Measurements from ENCODE around the gene EIF3B. TPM values are rescaled to one million over a fixed set of nuclear protein-coding genes. Genes with fewer than 3 reads are reported as not detected.

Gene EIF3B
- total and polyA plus RNA-seq, 12 donors = 48.6 to 102 (median 68.2) TPM

DNA sequence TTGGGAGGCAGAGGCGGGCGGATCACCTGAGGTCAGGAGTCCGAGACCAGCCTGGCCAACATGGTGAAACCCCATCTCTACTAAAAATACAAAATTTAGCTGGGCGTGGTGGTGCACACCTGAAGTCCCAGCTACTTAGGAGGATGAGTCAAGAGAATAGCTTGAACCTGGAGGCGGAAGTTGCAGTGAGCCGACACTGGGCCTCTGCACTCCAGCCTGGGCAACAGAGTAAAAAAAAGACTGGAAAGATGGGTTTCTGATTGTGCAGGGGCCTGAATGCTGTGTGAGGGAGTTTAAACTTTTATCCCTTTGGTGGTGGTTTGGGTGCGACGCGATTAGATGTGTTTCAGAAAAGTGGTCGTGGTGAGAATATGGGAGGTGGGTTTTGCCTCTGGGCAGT, 50.6 kb downstream of the EIF3B start:
- intact Hi-C loops (cut with DNase I) = no loop called here
- TF ChIP-seq, protein P1, sequence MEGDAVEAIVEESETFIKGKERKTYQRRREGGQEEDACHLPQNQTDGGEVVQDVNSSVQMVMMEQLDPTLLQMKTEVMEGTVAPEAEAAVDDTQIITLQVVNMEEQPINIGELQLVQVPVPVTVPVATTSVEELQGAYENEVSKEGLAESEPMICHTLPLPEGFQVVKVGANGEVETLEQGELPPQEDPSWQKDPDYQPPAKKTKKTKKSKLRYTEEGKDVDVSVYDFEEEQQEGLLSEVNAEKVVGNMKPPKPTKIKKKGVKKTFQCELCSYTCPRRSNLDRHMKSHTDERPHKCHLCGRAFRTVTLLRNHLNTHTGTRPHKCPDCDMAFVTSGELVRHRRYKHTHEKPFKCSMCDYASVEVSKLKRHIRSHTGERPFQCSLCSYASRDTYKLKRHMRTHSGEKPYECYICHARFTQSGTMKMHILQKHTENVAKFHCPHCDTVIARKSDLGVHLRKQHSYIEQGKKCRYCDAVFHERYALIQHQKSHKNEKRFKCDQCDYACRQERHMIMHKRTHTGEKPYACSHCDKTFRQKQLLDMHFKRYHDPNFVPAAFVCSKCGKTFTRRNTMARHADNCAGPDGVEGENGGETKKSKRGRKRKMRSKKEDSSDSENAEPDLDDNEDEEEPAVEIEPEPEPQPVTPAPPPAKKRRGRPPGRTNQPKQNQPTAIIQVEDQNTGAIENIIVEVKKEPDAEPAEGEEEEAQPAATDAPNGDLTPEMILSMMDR (IDR thresholded peaks at IDR 0.05) = no peak
- Histone ChIP-seq H3K27me3 (no peaks in the 10 kb centered on the region), H3K27ac (peak overlapping the region in 2 of 10 donors; percentile 87 to 89), H3K36me3 (no peaks in the 10 kb centered on the region), H3K9me3 (no peaks in the 10 kb centered on the region), H3K4me1 (peaks cover 2 to 83% (median 56%) of the 10 kb centered on the region in 9 donors), H3K4me3 (peak overlapping the region in 6 of 10 donors; percentile 92 to 98 (median 98))
- ATAC-seq (no peak), DNase-seq (no peak)
- 93 to 98% methylated on average over 10 of the region's 10 CpGs for WGBS, 2 donors

DNA sequence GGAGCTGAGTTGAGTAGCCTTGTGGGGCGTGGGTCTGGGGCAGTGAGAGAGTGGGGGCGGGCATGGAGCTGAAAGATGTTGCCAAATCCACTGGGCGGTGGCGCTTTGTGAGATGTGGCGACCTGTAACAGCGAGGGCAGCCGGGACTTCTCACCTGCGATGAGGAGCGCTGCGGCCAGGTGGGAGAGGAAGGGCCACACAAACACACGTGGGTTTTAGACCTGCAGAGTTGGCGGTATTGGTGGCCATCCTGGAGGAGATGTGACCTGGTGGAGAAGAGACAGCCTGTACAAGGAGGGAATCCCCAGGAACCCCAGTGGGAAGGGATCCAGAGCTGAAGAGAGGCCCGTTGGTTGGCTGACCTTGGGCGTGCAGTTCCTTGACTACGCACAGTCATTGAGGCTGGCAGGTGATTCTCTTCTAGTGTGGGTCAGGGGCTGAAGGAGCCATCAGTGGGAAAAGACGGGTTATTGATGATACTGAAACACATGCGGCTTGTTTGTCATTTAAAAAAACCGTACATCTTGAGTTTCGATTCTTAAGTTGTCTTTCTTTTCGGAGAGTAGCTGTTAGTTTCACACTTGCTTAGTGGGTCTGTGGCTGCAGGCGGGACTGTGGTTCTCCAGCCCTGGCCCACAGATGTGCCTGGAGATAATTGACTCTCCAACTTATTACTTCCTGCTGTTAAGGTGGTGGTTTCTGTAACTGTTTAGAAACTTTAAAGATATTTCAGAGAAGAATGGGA, 51.1 kb downstream of the EIF3B start:
- no peak for ATAC-seq
- no peaks in the 10 kb centered on the region for H3K9me3 ChIP-seq
- peak overlapping the region in 4 of 10 donors; percentile 5 to 98 (median 92) for H3K4me3 ChIP-seq
- intact Hi-C loops (cut with DNase I) = no loop called here
- no peak for DNase-seq
- H3K27ac ChIP-seq = peak overlapping the region in 1 of 10 donors; percentile 89
- H3K36me3 ChIP-seq = no peaks in the 10 kb centered on the region
- H3K27me3 ChIP-seq = no peaks in the 10 kb centered on the region
- peaks cover 0 to 83% (median 55%) of the 10 kb centered on the region in 9 donors for H3K4me1 ChIP-seq
- TF ChIP-seq, protein P1 (IDR thresholded peaks at IDR 0.05) = no peak
- 83 to 86% methylated on average over 21 of the region's 21 CpGs for WGBS, 2 donors

DNA sequence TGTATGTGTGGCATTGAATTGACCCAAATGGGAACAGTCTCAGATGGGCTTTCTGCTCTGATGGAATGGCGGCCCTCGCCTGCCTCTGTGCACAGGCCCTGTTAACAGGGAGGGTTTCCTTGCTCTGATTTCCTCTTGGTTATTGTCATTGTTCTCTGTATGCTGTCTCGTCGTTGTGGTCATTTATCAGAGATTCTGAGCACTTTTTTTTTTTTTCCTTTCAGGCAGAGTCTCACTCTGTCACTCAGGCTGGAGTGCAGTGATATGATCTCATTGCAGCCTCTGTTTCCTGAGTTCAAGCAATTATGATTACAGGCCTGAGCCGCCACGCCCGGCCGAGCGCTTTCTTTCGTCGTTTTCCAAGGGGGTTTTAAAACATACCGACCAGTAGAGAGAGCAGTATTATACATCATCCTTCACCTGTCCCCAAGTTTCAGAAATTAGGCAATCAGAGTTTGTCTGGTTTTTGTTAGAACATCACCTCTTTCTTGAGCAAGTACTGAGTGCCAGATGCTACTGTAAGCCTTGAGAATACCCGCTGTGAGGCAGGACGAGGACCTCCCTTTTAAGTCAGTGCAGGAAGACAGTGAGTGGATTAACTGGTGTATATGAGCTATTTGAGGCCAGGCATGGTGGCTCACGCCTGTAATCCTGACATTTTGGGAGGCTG, 55.3 kb downstream of the EIF3B start:
- Histone ChIP-seq H3K27me3 (no peaks in the 10 kb centered on the region), H3K9me3 (no peaks in the 10 kb centered on the region), H3K4me3 (no peak overlapping the region), H3K4me1 (peaks cover 7 to 89% (median 64%) of the 10 kb centered on the region in 9 donors), H3K36me3 (no peaks in the 10 kb centered on the region), H3K27ac (peak overlapping the region; percentile 21 to 77 (median 66))
- intact Hi-C loops (cut with DNase I) = no loop called here
- DNase-seq (no peak), ATAC-seq (peak in 6 of 8 donors; percentile 31 to 65 (median 52))
- TF ChIP-seq, protein P1 (IDR thresholded peaks at IDR 0.05) = no peak
- 53 to 59% methylated on average over 15 of the region's 15 CpGs for WGBS, 2 donors

DNA sequence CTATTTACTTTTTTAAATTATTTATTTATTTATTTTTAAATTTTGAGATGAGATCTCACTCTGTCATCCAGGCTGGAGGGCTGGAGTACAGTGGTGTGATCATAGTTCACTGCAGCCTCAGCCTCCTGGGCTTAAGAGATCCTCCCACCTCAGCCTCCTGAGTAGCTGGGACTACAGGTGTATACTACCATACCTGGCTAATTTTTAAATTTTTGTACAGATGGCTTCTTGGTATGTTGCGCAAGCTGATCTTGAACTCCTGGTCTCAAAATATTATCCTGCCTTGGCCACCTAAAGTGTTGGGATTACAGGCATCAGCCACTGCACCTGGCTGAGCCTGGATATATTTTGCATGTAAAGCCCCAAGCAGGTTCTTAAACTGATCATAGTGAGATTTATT, 56.4 kb downstream of the EIF3B start:
- 100% methylated on average over 1 of the region's 1 CpG for WGBS, 2 donors
- intact Hi-C loops (cut with DNase I) = no loop called here
- peaks cover 7 to 81% (median 52%) of the 10 kb centered on the region in 9 donors for H3K4me1 ChIP-seq
- no peaks in the 10 kb centered on the region for H3K9me3 ChIP-seq
- H3K36me3 ChIP-seq = no peaks in the 10 kb centered on the region
- TF ChIP-seq, protein P1 (IDR thresholded peaks at IDR 0.05) = no peak
- ATAC-seq (no peak), DNase-seq (no peak)
- H3K27me3 ChIP-seq = no peaks in the 10 kb centered on the region
- no peak overlapping the region for H3K4me3 ChIP-seq
- peak overlapping the region in 6 of 10 donors; percentile 5 to 77 (median 66) for H3K27ac ChIP-seq

Measured in heart right ventricle (tissue), 16 donors.